HCT116 (cell line): ENCODE results near the gene RNF207. TPM values are rescaled to one million over a fixed set of nuclear protein-coding genes. Genes with fewer than 3 reads are reported as not detected.

ENCODE experiments used
- ATAC-seq: fragments of 200-7000 bp; cut with Tn5 transposase; 2 replicates; pipeline ENCODE4 v1.9.1; 2020; ENCODE audit warnings: mild to moderate bottlenecking, moderate library complexity
- BruUV-seq: library from RNA; stranded (reverse); fragments of 400-500 nt; replicated peaks from 2 replicates; lab custom pipeline; 2021; lab: Mats Ljungman, UMichigan
- CTCF ChIA-PET: fragments of 300-600 bp; sonication (Branson Sonifier 250); formaldehyde crosslinking; loops from one replicate; lab custom pipeline; 2021; ENCODE audit warnings: antibody characterized with exemption; lab: Charles Lee
- POLR2A ChIA-PET: fragments of 300-600, 350-600 bp; sonication (Branson Sonifier 250); formaldehyde crosslinking; loops from one replicate; lab custom pipeline; 2021; ENCODE audit warnings: antibody characterized with exemption; lab: Charles Lee
- RAD21 ChIA-PET, 2 experiments: fragments of 300-600 bp; sonication (Branson Sonifier 250); formaldehyde crosslinking; loops; one replicate each; lab custom pipeline; 2023; ENCODE audit warnings: low total read pairs in 2 of 2; ENCODE audit not compliant: uncharacterized antibody in 2 of 2, unreplicated experiment in 2 of 2, low non-redundant PET in 1 of 2; lab: Charles Lee
- DNase-seq: peaks from one replicate; pipeline ENCODE4 v3.0.0-alpha.2; 2010; ENCODE audit warnings: low read depth, low spot score
- H2AFZ ChIP-seq: fragments of 200-600 bp; shearing (Covaris generic), sonication (generic); 2 replicates; pipeline ENCODE4 v1.6.1; 2017; ENCODE audit warnings: low read depth, mixed run types, mixed read lengths, antibody characterized with exemption, low read length; ENCODE audit not compliant: poor library complexity, severe bottlenecking
- H3K27ac ChIP-seq: 2 replicates; pipeline ENCODE4 v1.5.1; 2012; ENCODE audit warnings: low read depth, low read length
- H3K27me3 ChIP-seq: fragments of 200-600 bp; sonication (generic); 2 replicates; pipeline ENCODE4 v1.6.1; 2016; ENCODE audit warnings: mixed run types, low read length, mixed read lengths; ENCODE audit not compliant: insufficient read depth
- H3K36me3 ChIP-seq, 2 experiments: fragments of 200-500 bp in 1 of 2; fragments of 200-600 bp in 1 of 2; sonication (Bioruptor generic) in 1 of 2; sonication (generic) in 1 of 2; 2 replicates each; pipeline versions ENCODE4 v1.5.1 to v1.6.1; 2014 to 2016; ENCODE audit warnings: low read length in 2 of 2, inconsistent platforms in 1 of 2, mixed read lengths in 1 of 2, mixed run types in 1 of 2; ENCODE audit not compliant: insufficient read depth in 2 of 2, control insufficient read depth in 1 of 2
- H3K4me1 ChIP-seq, 2 experiments: fragments of 200-600 bp in 1 of 2; sonication (generic) in 1 of 2; 2 replicates each; pipeline versions ENCODE4 v1.5.1 to v1.6.1; 2012 to 2017; ENCODE audit warnings: low read length in 2 of 2, inconsistent platforms in 1 of 2, mild to moderate bottlenecking in 1 of 2, mixed read lengths in 1 of 2, mixed run types in 1 of 2, moderate library complexity in 1 of 2; ENCODE audit not compliant: insufficient read depth in 2 of 2, control insufficient read depth in 1 of 2
- H3K4me2 ChIP-seq: fragments of 200-600 bp; sonication (generic); 2 replicates; pipeline ENCODE4 v1.6.1; 2017; ENCODE audit warnings: mixed run types, low read length, mixed read lengths
- H3K4me3 ChIP-seq, 2 experiments: fragments of 200-600 bp in 1 of 2; sonication (generic) in 1 of 2; replicated peaks in 1 of 2; 2 replicates each; pipeline ENCODE4 v1.5.1; 2011 to 2016; ENCODE audit warnings: low read length in 2 of 2, control low read depth in 1 of 2, low read depth in 1 of 2, mild to moderate bottlenecking in 1 of 2, mixed read lengths in 1 of 2, mixed run types in 1 of 2
- H3K79me2 ChIP-seq: fragments of 200-600 bp; sonication (generic); 2 replicates; pipeline ENCODE4 v1.6.1; 2017; ENCODE audit warnings: mild to moderate bottlenecking, mixed run types, low read length, moderate library complexity, mixed read lengths; ENCODE audit not compliant: insufficient read depth
- H3K9ac ChIP-seq: fragments of 200-600 bp; sonication (generic); 2 replicates; pipeline ENCODE4 v1.6.1; 2016; ENCODE audit warnings: low read length, mixed read lengths
- H3K9me2 ChIP-seq: fragments of 200-600 bp; sonication (generic), shearing (Covaris generic); 2 replicates; pipeline ENCODE4 v1.6.1; 2017; ENCODE audit warnings: mixed run types, mild to moderate bottlenecking, moderate library complexity; ENCODE audit not compliant: insufficient read depth
- H3K9me3 ChIP-seq, 2 experiments: fragments of 200-500 bp in 1 of 2; fragments of 200-600 bp in 1 of 2; sonication (Bioruptor generic) in 1 of 2; sonication (generic) in 1 of 2; 2 replicates each; pipeline ENCODE4 v1.6.1; 2014 to 2017; ENCODE audit warnings: low read length in 2 of 2, mixed read lengths in 2 of 2, inconsistent platforms in 1 of 2, low read depth in 1 of 2, mild to moderate bottlenecking in 1 of 2, mixed run types in 1 of 2, moderate library complexity in 1 of 2; ENCODE audit not compliant: control insufficient read depth in 1 of 2, insufficient read depth in 1 of 2
- H4K20me1 ChIP-seq: fragments of 200-600 bp; sonication (generic), shearing (Covaris generic); 2 replicates; pipeline ENCODE4 v1.6.1; 2017; ENCODE audit warnings: mixed run types, mild to moderate bottlenecking, moderate library complexity; ENCODE audit not compliant: insufficient read depth
- EGR1 ChIP-seq: IDR thresholded peaks from 2 replicates; pipeline ENCODE4 v1.6.1; 2012; ENCODE audit warnings: low read depth
- EZH2 ChIP-seq: fragments of 200-600 bp; sonication (generic); IDR thresholded peaks from 2 replicates; pipeline ENCODE4 v1.6.1; 2017; ENCODE audit warnings: antibody characterized with exemption, mixed run types
- JUND ChIP-seq: IDR thresholded peaks from 2 replicates; pipeline ENCODE4 v1.6.1; 2012
- POLR2A ChIP-seq: IDR thresholded peaks from 2 replicates; pipeline ENCODE4 v1.7.0; 2011; ENCODE audit warnings: borderline replicate concordance; ENCODE audit not compliant: insufficient read depth, insufficient read length; ENCODE audit errors: extremely low read depth
- POLR2AphosphoS5 ChIP-seq: IDR thresholded peaks from 2 replicates; pipeline ENCODE4 v1.6.1; 2011; ENCODE audit warnings: mild to moderate bottlenecking, low read depth, low read length, moderate library complexity
- SIN3A ChIP-seq: IDR thresholded peaks from 2 replicates; pipeline ENCODE4 v1.6.1; 2012; ENCODE audit warnings: low read depth
- SP1 ChIP-seq: IDR thresholded peaks from 2 replicates; pipeline ENCODE4 v1.6.1; 2012; ENCODE audit warnings: low read depth
- YY1 ChIP-seq: IDR thresholded peaks from 2 replicates; pipeline ENCODE4 v1.6.1; 2011; ENCODE audit warnings: low read length, low read depth, moderate library complexity, mild to moderate bottlenecking; ENCODE audit not compliant: insufficient replicate concordance; ENCODE audit errors: extremely low read depth
- ZNF274 ChIP-seq: fragments of 200-500 bp; sonication (Bioruptor generic); IDR thresholded peaks from 2 replicates; pipeline ENCODE4 v1.6.1; 2014; ENCODE audit warnings: mild to moderate bottlenecking, low read depth, low read length, inconsistent platforms
- intact Hi-C: fragments of 100-400 bp; cut with micrococcal nuclease; formaldehyde crosslinking; loops from 2 replicates; pipeline ENCODE4 v1.10.0; 2022
- total RNA-seq: library from RNA; stranded (reverse); gene quantifications from one replicate; pipeline ENCODE4 v1.2.1, GENCODE V29; 2021; ENCODE audit not compliant: unreplicated experiment
- TF ChIP-seq, protein P1 (sequence below): IDR thresholded peaks from 2 replicates; pipeline ENCODE4 v1.6.1; 2012
- TF ChIP-seq, protein P2 (sequence below): IDR thresholded peaks from 2 replicates; pipeline ENCODE4 v1.6.1; 2011; ENCODE audit warnings: mild to moderate bottlenecking, low read length, moderate library complexity; ENCODE audit not compliant: insufficient replicate concordance; ENCODE audit errors: extremely low read depth

Gene RNF207
- total RNA-seq, 1 experiment from 2014 or later = 61.2 TPM

DNA sequence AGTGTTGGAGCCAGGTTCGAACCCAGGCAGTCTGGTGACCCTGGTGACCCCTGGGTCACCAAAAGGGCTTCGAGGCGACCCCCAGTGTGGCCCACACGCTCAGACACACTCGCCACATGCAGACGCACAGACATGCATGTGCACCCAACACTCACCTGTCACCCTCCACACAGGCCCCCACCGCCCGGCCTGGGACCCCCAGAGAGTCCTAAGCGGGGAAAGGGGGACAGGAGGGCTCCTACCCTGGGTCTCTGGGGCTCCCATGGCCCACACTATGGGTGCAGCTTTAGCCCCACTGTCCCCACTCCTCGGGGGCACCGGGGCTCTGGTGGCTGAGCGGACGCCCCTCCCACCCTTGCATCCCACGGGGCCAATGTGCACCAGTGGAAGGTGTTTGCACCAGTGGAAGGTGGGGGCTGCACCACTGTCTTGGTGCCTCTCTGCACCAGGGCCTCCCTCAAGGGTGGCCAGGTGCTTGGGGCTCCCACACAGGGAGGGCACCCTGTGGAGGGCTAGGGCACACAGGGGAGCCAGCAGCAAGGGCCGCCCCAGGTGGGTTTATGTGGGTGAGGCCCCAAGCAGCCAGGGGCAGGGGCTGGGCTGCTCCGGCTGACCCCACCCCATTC, 35.7 kb upstream of the RNF207 start:
- Histone ChIP-seq H3K79me2 (no peaks in the 10 kb centered on the region), H2AFZ (no peak overlapping the region), H3K27ac (no peak overlapping the region), H3K36me3 (no peaks in the 10 kb centered on the region), H3K9me3 (no peaks in the 10 kb centered on the region), H3K4me3 (no peak overlapping the region), H3K9ac (no peak overlapping the region), H3K4me2 (no peak overlapping the region), H4K20me1 (no peaks in the 10 kb centered on the region), H3K27me3 (no peaks in the 10 kb centered on the region), H3K4me1 (no peaks in the 10 kb centered on the region), H3K9me2 (no peaks in the 10 kb centered on the region)
- TF ChIP-seq YY1 (no peak), ZNF274 (no peak), EGR1 (no peak), SP1 (no peak), JUND (no peak), EZH2 (no peak), POLR2AphosphoS5 (no peak), SIN3A (no peak), POLR2A (no peak)
- TF ChIP-seq, protein P1, sequence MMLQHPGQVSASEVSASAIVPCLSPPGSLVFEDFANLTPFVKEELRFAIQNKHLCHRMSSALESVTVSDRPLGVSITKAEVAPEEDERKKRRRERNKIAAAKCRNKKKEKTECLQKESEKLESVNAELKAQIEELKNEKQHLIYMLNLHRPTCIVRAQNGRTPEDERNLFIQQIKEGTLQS = no peak
- TF ChIP-seq, protein P2, sequence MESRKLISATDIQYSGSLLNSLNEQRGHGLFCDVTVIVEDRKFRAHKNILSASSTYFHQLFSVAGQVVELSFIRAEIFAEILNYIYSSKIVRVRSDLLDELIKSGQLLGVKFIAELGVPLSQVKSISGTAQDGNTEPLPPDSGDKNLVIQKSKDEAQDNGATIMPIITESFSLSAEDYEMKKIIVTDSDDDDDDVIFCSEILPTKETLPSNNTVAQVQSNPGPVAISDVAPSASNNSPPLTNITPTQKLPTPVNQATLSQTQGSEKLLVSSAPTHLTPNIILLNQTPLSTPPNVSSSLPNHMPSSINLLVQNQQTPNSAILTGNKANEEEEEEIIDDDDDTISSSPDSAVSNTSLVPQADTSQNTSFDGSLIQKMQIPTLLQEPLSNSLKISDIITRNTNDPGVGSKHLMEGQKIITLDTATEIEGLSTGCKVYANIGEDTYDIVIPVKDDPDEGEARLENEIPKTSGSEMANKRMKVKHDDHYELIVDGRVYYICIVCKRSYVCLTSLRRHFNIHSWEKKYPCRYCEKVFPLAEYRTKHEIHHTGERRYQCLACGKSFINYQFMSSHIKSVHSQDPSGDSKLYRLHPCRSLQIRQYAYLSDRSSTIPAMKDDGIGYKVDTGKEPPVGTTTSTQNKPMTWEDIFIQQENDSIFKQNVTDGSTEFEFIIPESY = no peak
- ChIA-PET POLR2A (no interaction called here), RAD21 (no interaction called here), CTCF (no interaction called here)
- no TSS peak for BruUV-seq
- no peak for DNase-seq
- intact Hi-C loops = no loop called here
- no peak for ATAC-seq
